Measurements from ENCODE around the gene CXCR4. TPM values are rescaled to one million over a fixed set of nuclear protein-coding genes. Genes with fewer than 3 reads are reported as not detected.
A peak's percentile ranks its signal among the peaks of the same experiment; 100 is the strongest.

Gene CXCR4
- total RNA-seq (10 to 100 TPM in 2 of 5 donors, 1 to 10 TPM in 2, not detected in 1; 1.2 to 42.6 (median 12.5) TPM), polyA plus RNA-seq (10 to 100 TPM in 2 of 3 donors, 1 to 10 TPM in 1; 9.3 to 20.6 (median 15.9) TPM)
- long read RNA-seq, donor 1, partial matches to known transcripts = 0 of 7 reads
- long read RNA-seq, donor 1, other reads (novel, unspliced or antisense) = 0 of 7 reads
- long read RNA-seq, donor 2, transcript CXCR4-202 (1 exons, 1,895 nt) = major isoform, 9 of 17 reads
- long read RNA-seq, donor 2, transcript CXCR4-201 (2 exons, 1,682 nt) = minor isoform, 8 of 17 reads
- long read RNA-seq, donor 2, partial matches to known transcripts = 0 of 17 reads
- long read RNA-seq, donor 2, other reads (novel, unspliced or antisense) = 0 of 17 reads
- long read RNA-seq, donor 3, transcript CXCR4-202 (1 exons, 1,895 nt) = minor isoform, 16 of 34 reads
- long read RNA-seq, donor 3, transcript CXCR4-201 (2 exons, 1,682 nt) = major isoform, 18 of 34 reads
- long read RNA-seq, donor 3, partial matches to known transcripts = 0 of 34 reads
- long read RNA-seq, donor 3, other reads (novel, unspliced or antisense) = 0 of 34 reads
- long read RNA-seq, donor 4, transcript CXCR4-201 (2 exons, 1,682 nt) = major isoform, 5 of 5 reads
- long read RNA-seq, donor 4, partial matches to known transcripts = 0 of 5 reads
- long read RNA-seq, donor 4, other reads (novel, unspliced or antisense) = 0 of 5 reads
- long read RNA-seq, donor 5, transcript CXCR4-201 (2 exons, 1,682 nt) = major isoform, 26 of 37 reads
- long read RNA-seq, donor 5, transcript CXCR4-202 (1 exons, 1,895 nt) = minor isoform, 11 of 37 reads
- long read RNA-seq, donor 5, partial matches to known transcripts = 0 of 37 reads
- long read RNA-seq, donor 5, other reads (novel, unspliced or antisense) = 0 of 37 reads
- long read RNA-seq, donor 6 = 0 reads
- long read RNA-seq, donor 7, transcript CXCR4-202 (1 exons, 1,895 nt) = minor isoform, 11 of 28 reads
- long read RNA-seq, donor 7, transcript CXCR4-201 (2 exons, 1,682 nt) = major isoform, 17 of 28 reads
- long read RNA-seq, donor 7, partial matches to known transcripts = 0 of 28 reads
- long read RNA-seq, donor 7, other reads (novel, unspliced or antisense) = 0 of 28 reads
- long read RNA-seq, donor 8, transcript CXCR4-201 (2 exons, 1,682 nt) = major isoform, 34 of 60 reads
- long read RNA-seq, donor 8, transcript CXCR4-202 (1 exons, 1,895 nt) = minor isoform, 26 of 60 reads
- long read RNA-seq, donor 8, partial matches to known transcripts = 0 of 60 reads
- long read RNA-seq, donor 8, other reads (novel, unspliced or antisense) = 0 of 60 reads
- long read RNA-seq, donor 9, transcript CXCR4-201 (2 exons, 1,682 nt) = minor isoform, 28 of 73 reads
- long read RNA-seq, donor 9, transcript CXCR4-202 (1 exons, 1,895 nt) = major isoform, 45 of 73 reads
- long read RNA-seq, donor 9, partial matches to known transcripts = 0 of 73 reads
- long read RNA-seq, donor 9, other reads (novel, unspliced or antisense) = 0 of 73 reads
- long read RNA-seq, donor 10, transcript CXCR4-201 (2 exons, 1,682 nt) = major isoform, 5 of 7 reads
- long read RNA-seq, donor 10, partial matches to known transcripts = 0 of 7 reads
- long read RNA-seq, donor 10, other reads (novel, unspliced or antisense) = 0 of 7 reads

GRCh38 chr2:136117909-136118818, at the start of gene CXCR4:
TSS of gene CXCR4 (minus strand) at chr2:136118149. CDS start at chr2:136118060, 89 bp downstream.
- TF ChIP-seq EP300 (IDR thresholded peaks at IDR 0.05) (no peak), POLR2AphosphoS5 (IDR thresholded peaks at IDR 0.05) (peak in 2 of 3 donors; percentile 94 to 98), POLR2A (IDR thresholded peaks at IDR 0.05) (peak in 1 of 4 donors; percentile 62)
- TF ChIP-seq, protein P1, sequence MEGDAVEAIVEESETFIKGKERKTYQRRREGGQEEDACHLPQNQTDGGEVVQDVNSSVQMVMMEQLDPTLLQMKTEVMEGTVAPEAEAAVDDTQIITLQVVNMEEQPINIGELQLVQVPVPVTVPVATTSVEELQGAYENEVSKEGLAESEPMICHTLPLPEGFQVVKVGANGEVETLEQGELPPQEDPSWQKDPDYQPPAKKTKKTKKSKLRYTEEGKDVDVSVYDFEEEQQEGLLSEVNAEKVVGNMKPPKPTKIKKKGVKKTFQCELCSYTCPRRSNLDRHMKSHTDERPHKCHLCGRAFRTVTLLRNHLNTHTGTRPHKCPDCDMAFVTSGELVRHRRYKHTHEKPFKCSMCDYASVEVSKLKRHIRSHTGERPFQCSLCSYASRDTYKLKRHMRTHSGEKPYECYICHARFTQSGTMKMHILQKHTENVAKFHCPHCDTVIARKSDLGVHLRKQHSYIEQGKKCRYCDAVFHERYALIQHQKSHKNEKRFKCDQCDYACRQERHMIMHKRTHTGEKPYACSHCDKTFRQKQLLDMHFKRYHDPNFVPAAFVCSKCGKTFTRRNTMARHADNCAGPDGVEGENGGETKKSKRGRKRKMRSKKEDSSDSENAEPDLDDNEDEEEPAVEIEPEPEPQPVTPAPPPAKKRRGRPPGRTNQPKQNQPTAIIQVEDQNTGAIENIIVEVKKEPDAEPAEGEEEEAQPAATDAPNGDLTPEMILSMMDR (IDR thresholded peaks at IDR 0.05) = no peak
- peak; percentile 80 to 91 for DNase-seq
- Histone ChIP-seq H3K9me3 (no peaks in the 10 kb centered on the region), H3K4me3 (peak within 1 kb of the TSS; percentile 58 to 85 (median 69)), H3K27me3 (peaks cover 0 to 73% (median 11%) of the 10 kb centered on the region in 3 donors), H3K36me3 (peaks cover 6 to 15% (median 12%) of the 10 kb centered on the region in 4 donors), H3K4me1 (peaks cover 18 to 53% (median 45%) of the 10 kb centered on the region in 4 donors), H3K27ac (peak within 1 kb of the TSS; percentile 69 to 85 (median 83))
- intact Hi-C loops (cut with DNase I; ENCODE audit: low total_unique reads) = no loop called here
- 0 to 1% (median 0%) methylated on average over 45 to 50 of the region's 50 CpGs for WGBS, 5 donors

DNA sequence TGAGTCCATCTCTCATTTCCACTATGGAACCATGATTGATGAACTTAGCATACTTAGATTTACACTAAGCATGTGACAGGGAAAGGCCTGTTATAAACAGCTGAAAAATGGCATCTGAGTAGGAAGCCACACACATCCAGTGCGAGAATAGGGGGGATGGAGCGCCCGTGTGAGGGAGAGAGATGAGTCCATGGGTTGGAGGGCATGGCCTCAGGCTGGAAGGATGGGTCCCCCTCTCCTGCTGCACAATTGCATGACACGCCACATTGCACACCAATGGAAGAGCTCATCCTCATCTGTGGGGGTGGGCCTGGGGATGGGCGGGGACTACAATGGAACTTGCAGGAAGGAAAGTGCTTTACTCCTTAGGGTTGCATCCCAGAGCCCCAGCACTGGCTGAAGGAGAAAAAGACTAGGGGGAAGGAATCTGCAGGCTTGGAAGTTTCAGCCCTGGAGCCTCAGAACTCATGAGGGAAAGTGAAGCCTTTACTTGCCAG, 46.4 kb upstream of the CXCR4 start:
- H3K27ac ChIP-seq = no peak overlapping the region
- no peaks in the 10 kb centered on the region for H3K9me3 ChIP-seq
- H3K36me3 ChIP-seq = no peaks in the 10 kb centered on the region
- intact Hi-C loops (cut with DNase I; ENCODE audit: low total_unique reads) = no loop called here
- peaks cover 0 to 9% (median 2%) of the 10 kb centered on the region in 4 donors for H3K4me1 ChIP-seq
- H3K4me3 ChIP-seq = no peak overlapping the region
- WGBS, 5 donors = 93 to 98% (median 97%) methylated on average over 5 of the region's 5 CpGs
- no peak for DNase-seq
- H3K27me3 ChIP-seq = no peaks in the 10 kb centered on the region
- TF ChIP-seq POLR2AphosphoS5 (IDR thresholded peaks at IDR 0.05) (no peak), POLR2A (IDR thresholded peaks at IDR 0.05) (no peak)

GRCh38 chr2:136162438-136162837, 44.5 kb upstream of the CXCR4 start:
- H3K27me3 ChIP-seq = no peaks in the 10 kb centered on the region
- no peaks in the 10 kb centered on the region for H3K9me3 ChIP-seq
- H3K4me3 ChIP-seq = no peak overlapping the region
- H3K36me3 ChIP-seq = no peaks in the 10 kb centered on the region
- no peaks in the 10 kb centered on the region for H3K4me1 ChIP-seq
- TF ChIP-seq EP300 (IDR thresholded peaks at IDR 0.05) = no peak
- TF ChIP-seq POLR2A (IDR thresholded peaks at IDR 0.05) = no peak
- TF ChIP-seq, protein P1 (IDR thresholded peaks at IDR 0.05) = no peak
- WGBS, 5 donors = 12 to 30% (median 23%) methylated on average over 1 of the region's 1 CpG
- H3K27ac ChIP-seq = no peak overlapping the region
- intact Hi-C loops (cut with DNase I; ENCODE audit: low total_unique reads) = no loop called here
- DNase-seq = no peak
